Vagina (tissue), 2 donors: ENCODE data around the gene PCBP3.

Source experiments
- CTCF ChIP-seq, 3 experiments: fragments of 450-650 bp in 2 of 3; fragments of 200-600 bp in 1 of 3; sonication (generic) in 1 of 3; IDR thresholded peaks; one replicate each; pipeline ENCODE4 v1.5.1; 2017 to 2019; ENCODE audit warnings: antibody characterized with exemption in 3 of 3, mild to moderate bottlenecking in 2 of 3, moderate library complexity in 2 of 3
- POLR2A ChIP-seq, 2 donors: fragments of 450-650 bp; IDR thresholded peaks; one replicate each; pipeline ENCODE4 v1.6.1; 2017; ENCODE audit warnings: antibody characterized with exemption in 2 of 2, mild to moderate bottlenecking in 2 of 2, moderate library complexity in 2 of 2

GRCh38 chr21:45918011-45918410, 274.5 kb downstream of the PCBP3 start:
- TF ChIP-seq CTCF (IDR thresholded peaks at IDR 0.05) (no peak), POLR2A (IDR thresholded peaks at IDR 0.05) (no peak)
